Measurements from ENCODE around the gene LUC7L. TPM values are rescaled to one million over a fixed set of nuclear protein-coding genes. Genes with fewer than 3 reads are reported as not detected.

The LUC7L gene
- total and polyA plus RNA-seq, 10 of the 15 experiments (the other 5 are each of a cell fraction or from before 2014, with no cell fraction given), result 2.3 to 59.6 (median 44.1) TPM

- TF ChIP-seq, protein P1, sequence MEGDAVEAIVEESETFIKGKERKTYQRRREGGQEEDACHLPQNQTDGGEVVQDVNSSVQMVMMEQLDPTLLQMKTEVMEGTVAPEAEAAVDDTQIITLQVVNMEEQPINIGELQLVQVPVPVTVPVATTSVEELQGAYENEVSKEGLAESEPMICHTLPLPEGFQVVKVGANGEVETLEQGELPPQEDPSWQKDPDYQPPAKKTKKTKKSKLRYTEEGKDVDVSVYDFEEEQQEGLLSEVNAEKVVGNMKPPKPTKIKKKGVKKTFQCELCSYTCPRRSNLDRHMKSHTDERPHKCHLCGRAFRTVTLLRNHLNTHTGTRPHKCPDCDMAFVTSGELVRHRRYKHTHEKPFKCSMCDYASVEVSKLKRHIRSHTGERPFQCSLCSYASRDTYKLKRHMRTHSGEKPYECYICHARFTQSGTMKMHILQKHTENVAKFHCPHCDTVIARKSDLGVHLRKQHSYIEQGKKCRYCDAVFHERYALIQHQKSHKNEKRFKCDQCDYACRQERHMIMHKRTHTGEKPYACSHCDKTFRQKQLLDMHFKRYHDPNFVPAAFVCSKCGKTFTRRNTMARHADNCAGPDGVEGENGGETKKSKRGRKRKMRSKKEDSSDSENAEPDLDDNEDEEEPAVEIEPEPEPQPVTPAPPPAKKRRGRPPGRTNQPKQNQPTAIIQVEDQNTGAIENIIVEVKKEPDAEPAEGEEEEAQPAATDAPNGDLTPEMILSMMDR (IDR thresholded peaks at IDR 0.05 in 2 of 3, conservative IDR thresholded peaks at IDR 0.05 in 1 of 3; ENCODE audit: control insufficient read depth in 2 of 3, extremely low read depth in 1 of 3, insufficient read depth in 1 of 3, low read depth in 3 of 3, low read length in 3 of 3), result peak; percentile 37 to 62 (median 55)
- TF ChIP-seq BACH1 (IDR thresholded peaks at IDR 0.05; ENCODE audit: borderline replicate concordance), result peak; percentile 91
- TF ChIP-seq BCL3 (IDR thresholded peaks at IDR 0.05; ENCODE audit: borderline replicate concordance, insufficient read depth, low read depth, low read length, poor library complexity, severe bottlenecking), result peak; percentile 96
- no peak for TF ChIP-seq MYB (IDR thresholded peaks at IDR 0.05; ENCODE audit: borderline replicate concordance, low read depth, low read length)
- no peak for TF ChIP-seq EZH2 (IDR thresholded peaks at IDR 0.05; ENCODE audit: borderline replicate concordance, control insufficient read depth, low read depth, low read length)
- TF ChIP-seq, protein P2, sequence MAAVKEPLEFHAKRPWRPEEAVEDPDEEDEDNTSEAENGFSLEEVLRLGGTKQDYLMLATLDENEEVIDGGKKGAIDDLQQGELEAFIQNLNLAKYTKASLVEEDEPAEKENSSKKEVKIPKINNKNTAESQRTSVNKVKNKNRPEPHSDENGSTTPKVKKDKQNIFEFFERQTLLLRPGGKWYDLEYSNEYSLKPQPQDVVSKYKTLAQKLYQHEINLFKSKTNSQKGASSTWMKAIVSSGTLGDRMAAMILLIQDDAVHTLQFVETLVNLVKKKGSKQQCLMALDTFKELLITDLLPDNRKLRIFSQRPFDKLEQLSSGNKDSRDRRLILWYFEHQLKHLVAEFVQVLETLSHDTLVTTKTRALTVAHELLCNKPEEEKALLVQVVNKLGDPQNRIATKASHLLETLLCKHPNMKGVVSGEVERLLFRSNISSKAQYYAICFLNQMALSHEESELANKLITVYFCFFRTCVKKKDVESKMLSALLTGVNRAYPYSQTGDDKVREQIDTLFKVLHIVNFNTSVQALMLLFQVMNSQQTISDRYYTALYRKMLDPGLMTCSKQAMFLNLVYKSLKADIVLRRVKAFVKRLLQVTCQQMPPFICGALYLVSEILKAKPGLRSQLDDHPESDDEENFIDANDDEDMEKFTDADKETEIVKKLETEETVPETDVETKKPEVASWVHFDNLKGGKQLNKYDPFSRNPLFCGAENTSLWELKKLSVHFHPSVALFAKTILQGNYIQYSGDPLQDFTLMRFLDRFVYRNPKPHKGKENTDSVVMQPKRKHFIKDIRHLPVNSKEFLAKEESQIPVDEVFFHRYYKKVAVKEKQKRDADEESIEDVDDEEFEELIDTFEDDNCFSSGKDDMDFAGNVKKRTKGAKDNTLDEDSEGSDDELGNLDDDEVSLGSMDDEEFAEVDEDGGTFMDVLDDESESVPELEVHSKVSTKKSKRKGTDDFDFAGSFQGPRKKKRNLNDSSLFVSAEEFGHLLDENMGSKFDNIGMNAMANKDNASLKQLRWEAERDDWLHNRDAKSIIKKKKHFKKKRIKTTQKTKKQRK (IDR thresholded peaks at IDR 0.05; ENCODE audit: low read depth, low read length), result no peak
- no peak for TF ChIP-seq HSF1 (IDR thresholded peaks at IDR 0.05; ENCODE audit: low read depth, low read length)
- TF ChIP-seq ETV6 (conservative IDR thresholded peaks at IDR 0.05 in 1 of 2, IDR thresholded peaks at IDR 0.05 in 1 of 2; ENCODE audit: borderline replicate concordance in 1 of 2, low read depth in 1 of 2), result 0 out of 4 replicates have a peak, but pooled peaks of 1 of the 2 experiments have one; percentile 46
- TF ChIP-seq E4F1 (IDR thresholded peaks at IDR 0.05; ENCODE audit: borderline replicate concordance, partially characterized antibody), result peak; percentile 94
- TF ChIP-seq, protein P3, sequence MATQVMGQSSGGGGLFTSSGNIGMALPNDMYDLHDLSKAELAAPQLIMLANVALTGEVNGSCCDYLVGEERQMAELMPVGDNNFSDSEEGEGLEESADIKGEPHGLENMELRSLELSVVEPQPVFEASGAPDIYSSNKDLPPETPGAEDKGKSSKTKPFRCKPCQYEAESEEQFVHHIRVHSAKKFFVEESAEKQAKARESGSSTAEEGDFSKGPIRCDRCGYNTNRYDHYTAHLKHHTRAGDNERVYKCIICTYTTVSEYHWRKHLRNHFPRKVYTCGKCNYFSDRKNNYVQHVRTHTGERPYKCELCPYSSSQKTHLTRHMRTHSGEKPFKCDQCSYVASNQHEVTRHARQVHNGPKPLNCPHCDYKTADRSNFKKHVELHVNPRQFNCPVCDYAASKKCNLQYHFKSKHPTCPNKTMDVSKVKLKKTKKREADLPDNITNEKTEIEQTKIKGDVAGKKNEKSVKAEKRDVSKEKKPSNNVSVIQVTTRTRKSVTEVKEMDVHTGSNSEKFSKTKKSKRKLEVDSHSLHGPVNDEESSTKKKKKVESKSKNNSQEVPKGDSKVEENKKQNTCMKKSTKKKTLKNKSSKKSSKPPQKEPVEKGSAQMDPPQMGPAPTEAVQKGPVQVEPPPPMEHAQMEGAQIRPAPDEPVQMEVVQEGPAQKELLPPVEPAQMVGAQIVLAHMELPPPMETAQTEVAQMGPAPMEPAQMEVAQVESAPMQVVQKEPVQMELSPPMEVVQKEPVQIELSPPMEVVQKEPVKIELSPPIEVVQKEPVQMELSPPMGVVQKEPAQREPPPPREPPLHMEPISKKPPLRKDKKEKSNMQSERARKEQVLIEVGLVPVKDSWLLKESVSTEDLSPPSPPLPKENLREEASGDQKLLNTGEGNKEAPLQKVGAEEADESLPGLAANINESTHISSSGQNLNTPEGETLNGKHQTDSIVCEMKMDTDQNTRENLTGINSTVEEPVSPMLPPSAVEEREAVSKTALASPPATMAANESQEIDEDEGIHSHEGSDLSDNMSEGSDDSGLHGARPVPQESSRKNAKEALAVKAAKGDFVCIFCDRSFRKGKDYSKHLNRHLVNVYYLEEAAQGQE (IDR thresholded peaks at IDR 0.05; ENCODE audit: low read depth, low read length), result no peak
- TF ChIP-seq SMAD5 (IDR thresholded peaks at IDR 0.05; ENCODE audit: low read depth), result peak; percentile 12; the same call in 1 of the 2 replicates
Measured at GRCh38 chr16:234468-235305, 5.4 kb upstream of the LUC7L start, which contains the start of gene FAM234A (continued).
